ENCODE data around the gene RNF220. TPM values are rescaled to one million over a fixed set of nuclear protein-coding genes. Genes with fewer than 3 reads are reported as not detected.

The RNF220 gene
- polyA plus RNA-seq, 3 donors, result 33.3 to 60.4 (median 46.9) TPM

- WGBS, 3 donors, result 77 to 86% (median 79%) methylated on average over 17 of the region's 17 CpGs
- H3K27ac ChIP-seq (ENCODE audit: low read depth, low read length), result no peak overlapping the region
These were observed 182.9 kb downstream of the RNF220 start for GRCh38 chr1:44587796-44588460.

- 80 to 88% (median 85%) methylated on average over 3 of the region's 3 CpGs for WGBS, 3 donors
- no peak overlapping the region for H3K27ac ChIP-seq (ENCODE audit: low read depth, low read length)
These were observed 183.6 kb downstream of the RNF220 start for GRCh38 chr1:44588551-44589210.

DNA sequence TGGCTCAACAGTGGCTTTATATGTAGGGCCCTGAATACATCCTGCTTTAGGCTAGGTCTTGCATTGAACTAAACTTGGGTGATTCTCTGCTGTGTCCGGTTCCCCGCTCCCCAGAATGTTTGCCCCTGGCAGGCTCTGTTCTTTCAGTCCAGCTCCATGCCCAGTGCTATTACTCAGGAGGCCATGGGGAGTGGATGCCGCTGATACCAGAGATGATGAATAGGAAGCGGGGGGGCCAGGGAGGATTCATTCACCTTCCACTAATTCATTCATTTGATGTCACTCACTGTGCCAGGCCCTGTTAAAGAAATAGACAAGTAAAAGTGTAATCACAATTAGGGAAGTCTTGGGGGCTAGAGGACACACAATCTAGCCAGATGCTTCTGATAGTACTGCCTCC is 185.4 kb downstream of the RNF220 start:
- 88 to 91% (median 88%) methylated on average over 4 of the region's 4 CpGs for WGBS, 3 donors
- no peak overlapping the region for H3K27ac ChIP-seq (ENCODE audit: low read depth, low read length)

DNA sequence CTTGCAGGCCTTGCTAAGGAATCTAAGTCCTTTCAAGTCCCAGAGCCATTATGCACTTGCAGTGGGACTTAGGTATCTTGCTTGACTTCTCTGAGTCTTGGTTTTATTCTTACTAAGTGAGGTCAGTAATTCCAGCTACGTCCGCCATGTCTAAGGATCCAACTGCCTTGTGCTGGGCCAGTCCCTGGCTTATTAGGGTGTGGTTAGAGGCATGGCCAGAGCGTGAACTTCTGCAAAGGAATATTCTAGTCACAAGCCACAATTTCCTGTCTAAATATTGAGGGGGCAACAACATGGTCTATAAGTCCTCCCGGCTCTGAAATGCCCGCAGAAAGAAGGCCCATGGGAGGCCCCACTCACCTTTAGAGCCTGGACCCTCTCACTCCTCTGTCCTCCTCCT is 186.3 kb downstream of the RNF220 start:
- H3K27ac ChIP-seq (ENCODE audit: low read depth, low read length), result no peak overlapping the region
- WGBS, 3 donors, result 73 to 94% (median 80%) methylated on average over 5 of the region's 5 CpGs

- WGBS, 3 donors, result 79 to 88% (median 81%) methylated on average over 12 of the region's 12 CpGs
- H3K27ac ChIP-seq (ENCODE audit: low read depth, low read length), result no peak overlapping the region
These were observed 187.4 kb downstream of the RNF220 start for GRCh38 chr1:44592208-44593145.

- WGBS, 3 donors, result 71 to 82% (median 76%) methylated on average over 6 of the region's 6 CpGs
- no peak overlapping the region for H3K27ac ChIP-seq (ENCODE audit: low read depth, low read length)
These were observed 189.3 kb downstream of the RNF220 start for GRCh38 chr1:44594353-44594752.

DNA sequence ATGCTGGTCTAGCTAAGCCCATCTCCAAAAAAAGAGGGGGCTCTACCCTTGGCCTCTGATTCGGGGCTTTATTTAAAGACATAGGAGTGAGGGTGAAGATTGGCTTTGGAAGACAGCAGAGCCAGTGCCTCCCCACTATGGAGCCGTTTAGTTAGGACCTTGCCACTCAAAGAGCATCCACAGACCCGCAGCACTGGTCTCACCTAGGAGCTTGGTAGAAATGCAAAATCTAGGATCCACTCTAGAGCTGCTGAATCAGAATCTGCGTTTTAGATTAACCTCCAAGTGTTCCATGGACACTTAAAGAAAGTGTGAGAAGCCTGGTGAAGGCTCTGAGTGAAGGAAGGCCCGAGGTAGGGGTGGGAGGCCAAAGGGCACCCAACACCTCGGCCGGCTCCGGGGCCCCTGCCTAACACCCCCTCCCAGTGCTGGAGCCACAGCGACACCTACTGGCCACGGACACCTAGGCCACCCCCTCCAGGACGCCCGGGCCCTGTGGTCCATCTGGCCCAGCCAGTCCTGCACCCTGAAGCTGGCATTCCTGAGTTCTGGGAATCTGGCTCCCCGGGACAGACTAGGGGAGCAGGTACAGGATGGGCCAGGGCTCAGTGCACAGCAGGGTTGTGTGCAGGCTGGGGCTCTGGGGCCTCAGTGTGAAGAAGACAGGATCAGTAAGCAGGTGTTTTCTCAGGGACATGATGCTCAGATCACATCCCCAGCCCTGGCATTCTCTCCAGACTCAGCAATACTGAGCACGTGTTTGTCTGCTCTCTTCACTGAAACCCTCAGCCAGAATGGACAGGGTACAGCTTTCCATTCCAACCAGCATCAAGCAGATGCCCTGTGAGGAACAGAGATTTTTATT is 190.0 kb downstream of the RNF220 start:
- WGBS, 3 donors, result 17 to 26% (median 19%) methylated on average over 14 of the region's 14 CpGs
- H3K27ac ChIP-seq (ENCODE audit: low read depth, low read length), result no peak overlapping the region

- no peak overlapping the region for H3K27ac ChIP-seq (ENCODE audit: low read depth, low read length)
- WGBS, 3 donors, result 57 to 65% (median 63%) methylated on average over 4 of the region's 4 CpGs
These were observed 191.5 kb downstream of the RNF220 start for GRCh38 chr1:44596511-44596910.

- WGBS, 3 donors, result 76 to 84% (median 77%) methylated on average over 10 of the region's 10 CpGs
- no peak overlapping the region for H3K27ac ChIP-seq (ENCODE audit: low read depth, low read length)
These were observed 193.1 kb downstream of the RNF220 start for GRCh38 chr1:44598167-44598566.

- H3K27ac ChIP-seq (ENCODE audit: low read depth, low read length), result no peak overlapping the region
These were observed 197.9 kb downstream of the RNF220 start for GRCh38 chr1:44602634-44603628.

DNA sequence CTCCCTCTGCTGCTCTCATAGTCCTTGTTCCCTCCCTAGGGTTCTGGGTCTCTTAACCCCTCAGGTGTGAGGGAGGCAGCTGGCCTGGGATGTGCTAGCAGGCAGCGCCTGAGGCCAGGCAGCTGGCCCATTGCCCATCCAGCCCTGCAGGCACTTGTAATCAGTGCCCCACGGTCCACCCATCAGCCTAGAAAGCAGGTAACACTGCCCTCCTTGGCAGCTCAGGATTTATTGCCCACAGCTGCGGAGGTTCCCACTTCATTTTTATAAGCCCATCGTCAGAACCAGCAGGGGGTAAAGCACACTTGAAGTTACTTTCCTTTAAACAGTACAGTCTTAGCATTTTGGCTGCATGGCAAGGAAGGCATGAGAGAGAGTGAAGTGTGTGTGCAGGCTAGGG is 198.7 kb downstream of the RNF220 start:
- 15 to 66% (median 57%) methylated on average over 4 of the region's 4 CpGs for WGBS, 3 donors
- no peak overlapping the region for H3K27ac ChIP-seq (ENCODE audit: low read depth, low read length)

More at GRCh38 chr1:44602634-44603628, 197.9 kb downstream of the RNF220 start:
- whole genome bisulfite sequencing, 3 donors, result 20 to 63% (median 60%) methylated on average over 29 of the region's 29 CpGs

GRCh38 chr1:44604157-44604955 is 199.3 kb downstream of the RNF220 start:
- no peak overlapping the region for H3K27ac ChIP-seq (ENCODE audit: low read depth, low read length)
- WGBS, 3 donors, result 45 to 86% (median 76%) methylated on average over 3 of the region's 3 CpGs

GRCh38 chr1:44605914-44606615 is 201.0 kb downstream of the RNF220 start:
- H3K27ac ChIP-seq (ENCODE audit: low read depth, low read length), result no peak overlapping the region
- WGBS, 3 donors, result 83 to 86% (median 85%) methylated on average over 12 of the region's 12 CpGs

DNA sequence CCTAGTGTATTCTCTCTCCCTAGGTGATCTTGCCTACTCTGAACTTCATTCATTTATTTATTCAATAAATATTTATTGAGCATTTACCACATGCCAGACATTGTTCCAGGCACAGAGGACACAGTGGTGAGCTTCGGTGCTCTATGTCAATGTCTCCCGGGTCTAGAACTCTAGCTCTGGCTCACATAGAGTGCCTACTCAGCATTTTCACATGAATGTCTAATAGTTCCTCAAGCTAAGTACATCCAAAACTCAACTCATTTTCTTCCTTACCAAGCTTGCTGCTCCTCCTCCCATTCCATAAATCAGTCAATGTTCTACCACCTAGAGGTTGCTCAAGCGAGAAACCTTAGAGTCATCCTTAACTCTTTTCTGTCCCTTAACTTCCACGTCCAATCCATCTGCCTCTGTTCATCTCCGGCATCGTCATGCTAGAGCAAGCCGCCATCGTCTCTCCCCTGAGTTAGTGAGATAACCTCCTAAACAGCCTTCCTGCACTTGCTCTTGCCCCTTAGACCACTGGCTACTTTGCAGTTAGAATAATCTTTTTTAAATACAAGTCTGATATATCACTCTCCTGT is 201.7 kb downstream of the RNF220 start:
- no peak overlapping the region for H3K27ac ChIP-seq (ENCODE audit: low read depth, low read length)
- WGBS, 3 donors, result 83 to 88% (median 86%) methylated on average over 8 of the region's 8 CpGs

DNA sequence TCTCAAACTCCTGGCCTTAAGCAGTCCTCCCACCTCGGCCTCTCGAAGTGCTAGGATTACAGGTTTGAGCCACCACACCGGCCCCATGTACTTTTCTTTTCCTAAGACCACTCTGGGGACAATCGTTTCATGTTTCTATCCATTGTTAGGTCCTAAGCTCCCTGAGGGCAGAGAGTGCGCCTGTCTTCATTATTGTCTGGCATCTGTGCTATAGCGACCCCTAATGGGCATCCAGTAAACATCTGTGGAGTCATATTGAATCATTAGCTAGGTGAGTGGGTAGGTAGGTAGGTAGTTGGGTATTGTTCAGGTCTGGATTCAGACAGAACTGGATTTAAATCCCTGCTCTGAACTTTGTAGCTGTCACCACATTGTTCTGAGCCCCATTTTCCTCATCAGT is 203.1 kb downstream of the RNF220 start:
- 87 to 89% (median 89%) methylated on average over 6 of the region's 6 CpGs for WGBS, 3 donors
- no peak overlapping the region for H3K27ac ChIP-seq (ENCODE audit: low read depth, low read length)

All from adipose tissue (tissue), 3 donors.